Retinal pigment epithelial cell (primary cell): ENCODE measurements around the gene ACY1.

Source experiments
- DNase-seq: peaks from one replicate; pipeline ENCODE4 v3.0.0-alpha.2; 2010; ENCODE audit warnings: low read depth
- H3K4me3 ChIP-seq: 2 replicates; pipeline ENCODE4 v1.5.1; 2011; ENCODE audit warnings: mild to moderate bottlenecking, low read length, control low read depth, moderate library complexity
- CTCF ChIP-seq: conservative IDR thresholded peaks from 2 replicates; pipeline ENCODE4 v1.5.1; 2011; ENCODE audit warnings: low read depth, low read length, control low read depth, inconsistent platforms

The ACY1 gene

GRCh38 chr3:51971350-51971749 is 12.0 kb upstream of the ACY1 start:
- no peak for TF ChIP-seq CTCF
- no peak overlapping the region for H3K4me3 ChIP-seq

GRCh38 chr3:51974277-51974962 is 8.9 kb upstream of the ACY1 start:
- TF ChIP-seq CTCF: no peak
- no peak for DNase-seq
- H3K4me3 ChIP-seq: peak overlapping the region; percentile 70

More at GRCh38 chr3:51971350-51971749, 12.0 kb upstream of the ACY1 start:
- no peak for DNase-seq

- DNase-seq: no peak
- peak within 1 kb of the TSS; percentile 70 for H3K4me3 ChIP-seq
- TF ChIP-seq CTCF: no peak
Measured at GRCh38 chr3:51974963-51975851, 8.1 kb upstream of the ACY1 start, which contains the start of gene ABHD14A. TSS of gene ABHD14A (plus strand) at chr3:51975064. CDS start at chr3:51975136, 72 bp downstream.

GRCh38 chr3:51975852-51976549 is 7.3 kb upstream of the ACY1 start:
- DNase-seq: no peak
- peak; percentile 18 for TF ChIP-seq CTCF
- peak overlapping the region; percentile 70 for H3K4me3 ChIP-seq

GRCh38 chr3:51977446-51978142 is 5.7 kb upstream of the ACY1 start:
- H3K4me3 ChIP-seq: no peak overlapping the region
- TF ChIP-seq CTCF: no peak
- no peak for DNase-seq

- no peak for DNase-seq
- no peak overlapping the region for H3K4me3 ChIP-seq
- no peak for TF ChIP-seq CTCF
Measured at GRCh38 chr3:51978143-51978502, 5.2 kb upstream of the ACY1 start.
